Suppressor macrophage (primary cell): ENCODE data around the gene BHLHE23.

Source experiments
- DNase-seq, 4 experiments: peaks; one replicate each; pipeline ENCODE4 v3.0.0-alpha.2; 2020 to 2022

BHLHE23 gene

GRCh38 chr20:62959101-62959971, 47.4 kb downstream of the BHLHE23 start:
- DNase-seq: no peak

- no peak for DNase-seq
These were observed 48.2 kb downstream of the BHLHE23 start for GRCh38 chr20:62958388-62959100.

- DNase-seq: no peak
These were observed 49.3 kb downstream of the BHLHE23 start for GRCh38 chr20:62957136-62958117.

DNA sequence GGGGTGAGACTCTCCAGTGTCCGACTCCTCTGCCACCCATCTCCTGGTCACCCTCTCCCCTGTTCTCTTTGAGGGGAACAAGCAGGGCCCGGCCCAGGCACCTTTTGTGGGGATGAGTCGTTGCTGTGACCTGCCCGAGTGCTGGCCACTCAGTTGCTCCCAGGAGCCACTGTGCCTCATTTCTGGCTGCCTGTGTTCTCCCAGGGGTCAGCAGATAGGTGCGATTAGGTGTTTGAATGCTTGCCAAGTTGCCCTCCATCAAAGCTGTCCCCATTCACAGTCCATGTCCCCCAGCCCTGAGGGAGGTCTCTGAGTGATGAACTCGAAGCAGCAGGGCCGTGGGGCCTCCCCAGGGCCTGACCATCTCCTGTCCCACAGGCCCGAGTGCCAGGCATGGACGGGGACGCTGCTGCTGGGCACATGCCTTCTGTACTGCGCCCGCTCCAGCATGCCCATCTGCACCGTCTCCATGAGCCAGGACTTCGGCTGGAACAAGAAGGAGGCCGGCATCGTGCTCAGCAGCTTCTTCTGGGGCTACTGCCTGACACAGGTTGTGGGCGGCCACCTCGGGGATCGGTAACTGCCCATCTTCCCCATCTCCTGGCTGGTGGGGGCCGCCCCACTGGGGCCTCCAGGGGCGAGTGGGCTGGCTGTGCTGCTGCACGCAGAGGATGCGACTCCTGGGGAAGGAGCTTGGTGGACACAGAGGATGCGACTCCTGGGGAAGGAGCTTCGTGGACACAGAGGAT, 50.2 kb downstream of the BHLHE23 start:
- peak in 1 of 4 experiments; percentile 1 for DNase-seq
